ENCODE data around the gene CELSR2.

CELSR2 gene

GRCh38 chr1:109298666-109299557 lies 49.6 kb downstream of the CELSR2 start:
- no peaks in the 10 kb centered on the region for H3K4me1 ChIP-seq (ENCODE audit: control insufficient read depth, insufficient read depth, low read length)
- H3K36me3 ChIP-seq (ENCODE audit: control insufficient read depth in 2 of 2, insufficient read depth in 1 of 2, low read length in 2 of 2): no peaks in the 10 kb centered on the region
- H3K27ac ChIP-seq (ENCODE audit: extremely low read depth, low read depth, low read length): no peak overlapping the region
- ChIA-PET CTCF (interaction anchor here (1.2 kb wide), 1 partner anchor 21 kb away, joined by 4 read pairs; no protein-coding TSS in a partner anchor), POLR2A (interaction anchor here (0.6 to 1.2 kb wide), 2 partner anchors 15 to 16 kb away, joined by 3 to 4 read pairs; partner anchors contain the start of gene PSRC1)
- H3K9me3 ChIP-seq (ENCODE audit: control insufficient read depth, insufficient read depth, low read depth, low read length): no peaks in the 10 kb centered on the region
- no peak for TF ChIP-seq ZNF837 (tag by site-specific recombination; IDR thresholded peaks at IDR 0.05)
- TF ChIP-seq ZBTB17 (tag by site-specific recombination; IDR thresholded peaks at IDR 0.05): 0 out of 2 replicates have a peak, but pooled peaks have one; percentile 15
- peak; percentile 28; the same call in 1 of the 2 replicates for TF ChIP-seq ZNF335 (tag by site-specific recombination; conservative IDR thresholded peaks at IDR 0.05)
- no peak for TF ChIP-seq KLF16 (tag by site-specific recombination; IDR thresholded peaks at IDR 0.05)
- 0 out of 2 replicates have a peak, but pooled peaks have one; percentile 20 for TF ChIP-seq ZNF692 (tag by site-specific recombination; IDR thresholded peaks at IDR 0.05)
- peak; percentile 77 for TF ChIP-seq ZFHX2 (tag by site-specific recombination; conservative IDR thresholded peaks at IDR 0.05)
- no peak for TF ChIP-seq ZNF777 (tag by site-specific recombination; IDR thresholded peaks at IDR 0.05; ENCODE audit: borderline replicate concordance)
- TF ChIP-seq EGR2 (tag by site-specific recombination; IDR thresholded peaks at IDR 0.05; ENCODE audit: low read depth): peak; percentile 42; the same call in 1 of the 2 replicates
- TF ChIP-seq KLF10 (tag by site-specific recombination; IDR thresholded peaks at IDR 0.05): no peak
- TF ChIP-seq ZNF530 (tag by site-specific recombination; IDR thresholded peaks at IDR 0.05; ENCODE audit: low read depth): no peak
- peak; percentile 22; the same call in 1 of the 2 replicates for TF ChIP-seq ZNF629 (tag by site-specific recombination; IDR thresholded peaks at IDR 0.05)
- TF ChIP-seq ZBTB20 (tag by site-specific recombination; IDR thresholded peaks at IDR 0.05): peak; percentile 50
- no peak for TF ChIP-seq ZNF155 (tag by site-specific recombination; IDR thresholded peaks at IDR 0.05)
- H3K4me3 ChIP-seq (ENCODE audit: low read depth, low read length): no peak overlapping the region

GRCh38 chr1:109299558-109300343 lies 50.4 kb downstream of the CELSR2 start:
- Histone ChIP-seq H3K4me3 (ENCODE audit: low read depth, low read length) (no peak overlapping the region), H3K36me3 (ENCODE audit: control insufficient read depth in 2 of 2, insufficient read depth in 1 of 2, low read length in 2 of 2) (no peaks in the 10 kb centered on the region), H3K9me3 (ENCODE audit: control insufficient read depth, insufficient read depth, low read depth, low read length) (no peaks in the 10 kb centered on the region), H3K4me1 (ENCODE audit: control insufficient read depth, insufficient read depth, low read length) (no peaks in the 10 kb centered on the region), H3K27ac (ENCODE audit: extremely low read depth, low read depth, low read length) (no peak overlapping the region)
- ChIA-PET CTCF (interaction anchor here (0.6 to 1.2 kb wide), 3 partner anchors 22 to 908 kb away, joined by 3 to 4 read pairs (median 3); no protein-coding TSS in a partner anchor), POLR2A (interaction anchor here (0.6 to 1.2 kb wide), 2 partner anchors 14 to 17 kb away, joined by 3 to 4 read pairs; partner anchors contain the start of gene PSRC1)
- TF ChIP-seq ZNF664 (tag by site-specific recombination; IDR thresholded peaks at IDR 0.05) (no peak), ZNF621 (tag by site-specific recombination; IDR thresholded peaks at IDR 0.05) (no peak), ZNF571 (tag by site-specific recombination; IDR thresholded peaks at IDR 0.05) (no peak), ZEB2 (tag by site-specific recombination; IDR thresholded peaks at IDR 0.05) (no peak), SP7 (tag by site-specific recombination; IDR thresholded peaks at IDR 0.05) (no peak), ZNF548 (tag by site-specific recombination; IDR thresholded peaks at IDR 0.05) (no peak), ZNF585B (tag by site-specific recombination; IDR thresholded peaks at IDR 0.05) (no peak)
